HUES48 (cell line): ENCODE data around the gene AGPAT2.
"Not testable (repeated sequence)": the region's sequence is repeated elsewhere in the genome, so short reads cannot be mapped to it uniquely, and the experiment has no call there.

Source experiments
- H3K27ac ChIP-seq: one replicate; pipeline ENCODE4 v1.7.0; 2013; ENCODE audit warnings: low read depth, low read length, inconsistent platforms
- H3K27me3 ChIP-seq: 2 replicates; pipeline ENCODE4 v1.6.1; 2013; ENCODE audit warnings: mild to moderate bottlenecking, low read length; ENCODE audit not compliant: control insufficient read depth, insufficient read depth
- H3K36me3 ChIP-seq: 2 replicates; pipeline ENCODE4 v1.6.1; 2013; ENCODE audit warnings: low read length; ENCODE audit not compliant: control insufficient read depth, insufficient read depth
- H3K4me1 ChIP-seq: 2 replicates; pipeline ENCODE4 v1.6.1; 2013; ENCODE audit warnings: mild to moderate bottlenecking, low read length; ENCODE audit not compliant: control insufficient read depth, insufficient read depth
- H3K4me3 ChIP-seq: 2 replicates; pipeline ENCODE4 v1.5.1; 2013; ENCODE audit warnings: mild to moderate bottlenecking, low read depth, low read length
- H3K9ac ChIP-seq: 2 replicates; pipeline ENCODE4 v1.6.1; 2013; ENCODE audit warnings: mild to moderate bottlenecking, low read depth, low read length, moderate library complexity
- H3K9me3 ChIP-seq: 2 replicates; pipeline ENCODE4 v1.6.1; 2013; ENCODE audit warnings: low read length; ENCODE audit not compliant: control insufficient read depth, insufficient read depth

AGPAT2 gene

DNA sequence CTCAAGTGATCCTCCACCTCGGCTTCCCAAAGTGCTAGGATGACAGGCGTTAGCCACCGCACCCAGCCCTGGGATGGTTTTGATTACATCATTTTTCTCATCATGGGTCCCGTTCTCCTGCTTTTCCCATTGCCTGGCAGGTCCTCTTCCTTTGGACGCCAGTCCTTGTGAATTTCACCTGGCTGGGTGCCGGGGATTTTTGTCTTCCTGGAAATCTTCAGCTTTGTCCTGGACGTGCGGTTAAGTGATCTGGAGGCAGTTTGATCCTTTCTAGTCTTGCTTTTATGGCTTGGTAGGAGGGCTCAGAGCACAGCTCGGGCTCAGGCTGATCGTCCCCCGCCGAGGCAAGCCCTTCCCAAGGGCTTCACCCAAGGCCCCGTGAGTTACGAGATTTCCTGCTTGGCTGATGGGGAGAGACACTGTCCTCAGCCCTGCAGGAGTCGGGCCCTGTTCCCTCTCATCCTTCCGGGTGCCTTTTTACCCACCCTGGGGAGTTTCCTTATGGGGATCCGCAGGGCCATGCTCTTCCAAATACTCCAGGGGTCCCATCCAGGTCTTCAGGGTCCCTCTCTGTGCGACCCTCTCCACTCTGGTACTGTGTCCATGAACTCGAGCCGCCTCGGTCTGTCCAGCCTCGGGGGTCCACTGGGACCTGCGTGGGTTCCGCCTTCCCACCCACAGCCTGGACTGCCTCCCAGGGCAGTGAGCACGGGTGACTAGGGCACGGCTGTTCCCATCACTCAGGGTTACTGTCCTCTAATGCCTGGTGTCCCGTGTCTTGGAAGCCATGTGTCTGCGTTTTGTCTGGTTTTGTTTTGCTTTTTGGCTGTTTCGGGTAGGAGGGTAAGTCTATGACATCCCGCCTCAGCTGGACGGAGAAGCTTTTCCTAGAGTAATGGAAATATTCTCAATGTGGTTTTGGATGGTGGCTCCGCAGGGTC lies 46.8 kb downstream of the AGPAT2 start:
- Histone ChIP-seq H3K4me3 (no peak overlapping the region), H3K27ac (no peak overlapping the region), H3K9ac (no peak overlapping the region), H3K27me3 (no peaks in the 10 kb centered on the region), H3K36me3 (no peaks in the 10 kb centered on the region), H3K4me1 (no peaks in the 10 kb centered on the region), H3K9me3 (no peaks in the 10 kb centered on the region)

DNA sequence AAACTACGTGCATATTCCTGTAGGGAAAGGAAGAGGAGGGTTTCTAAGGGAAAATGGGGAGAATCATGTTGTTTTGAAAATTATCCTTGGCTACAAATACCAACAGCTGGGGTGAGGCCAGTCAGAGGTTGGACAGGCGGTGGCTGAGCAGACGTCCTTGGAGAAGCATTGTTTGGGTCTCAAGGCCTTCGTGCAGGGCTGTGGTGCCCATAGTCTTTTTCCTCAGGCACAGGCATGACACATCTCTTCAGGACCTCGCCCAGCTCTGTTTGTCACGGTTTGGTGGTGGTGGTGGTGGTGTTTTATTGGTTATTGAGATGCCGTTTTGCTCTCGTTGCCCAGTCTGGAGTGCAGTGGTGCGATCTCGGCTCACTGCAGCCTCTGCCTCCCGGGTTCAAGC lies 52.4 kb downstream of the AGPAT2 start:
- Histone ChIP-seq H3K9me3 (no peaks in the 10 kb centered on the region), H3K27me3 (no peaks in the 10 kb centered on the region), H3K36me3 (no peaks in the 10 kb centered on the region), H3K27ac (no peak overlapping the region), H3K4me1 (no peaks in the 10 kb centered on the region), H3K4me3 (no peak overlapping the region), H3K9ac (no peak overlapping the region)

DNA sequence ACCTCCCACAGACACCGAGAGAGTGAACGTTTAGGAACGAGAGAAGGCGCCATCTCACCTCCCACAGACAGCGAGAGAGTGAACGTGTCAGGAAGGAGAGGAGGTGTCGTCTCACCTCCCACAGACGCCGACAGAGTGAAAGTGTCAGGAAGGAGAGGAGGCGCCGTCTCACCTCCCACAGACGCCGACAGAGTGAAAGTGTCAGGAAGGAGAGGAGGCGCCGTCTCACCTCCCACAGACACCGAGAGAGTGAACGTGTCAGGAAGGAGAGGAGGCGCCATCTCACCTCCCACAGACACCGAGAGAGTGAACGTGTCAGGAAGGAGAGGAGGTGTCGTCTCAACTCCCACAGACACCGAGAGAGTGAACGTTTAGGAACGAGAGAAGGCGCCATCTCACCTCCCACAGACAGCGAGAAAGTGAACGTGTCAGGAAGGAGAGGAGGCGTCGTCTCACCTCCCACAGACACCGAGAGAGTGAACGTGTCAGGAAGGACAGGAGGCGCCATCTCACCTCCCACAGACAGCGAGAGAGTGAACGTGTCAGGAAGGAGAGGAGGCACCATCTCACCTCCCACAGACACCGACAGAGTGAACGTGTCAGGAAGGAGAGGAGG lies 54.7 kb downstream of the AGPAT2 start:
- not testable (repeated sequence) for H3K9me3 ChIP-seq, H3K4me3 ChIP-seq, H3K9ac ChIP-seq, H3K4me1 ChIP-seq, H3K27ac ChIP-seq, H3K36me3 ChIP-seq, H3K27me3 ChIP-seq

- H3K9ac ChIP-seq, H3K4me1 ChIP-seq, H3K9me3 ChIP-seq, H3K36me3 ChIP-seq, H3K27ac ChIP-seq, H3K4me3 ChIP-seq, H3K27me3 ChIP-seq: not testable (repeated sequence)
Measured at GRCh38 chr9:136632072-136632471, 55.2 kb downstream of the AGPAT2 start.

DNA sequence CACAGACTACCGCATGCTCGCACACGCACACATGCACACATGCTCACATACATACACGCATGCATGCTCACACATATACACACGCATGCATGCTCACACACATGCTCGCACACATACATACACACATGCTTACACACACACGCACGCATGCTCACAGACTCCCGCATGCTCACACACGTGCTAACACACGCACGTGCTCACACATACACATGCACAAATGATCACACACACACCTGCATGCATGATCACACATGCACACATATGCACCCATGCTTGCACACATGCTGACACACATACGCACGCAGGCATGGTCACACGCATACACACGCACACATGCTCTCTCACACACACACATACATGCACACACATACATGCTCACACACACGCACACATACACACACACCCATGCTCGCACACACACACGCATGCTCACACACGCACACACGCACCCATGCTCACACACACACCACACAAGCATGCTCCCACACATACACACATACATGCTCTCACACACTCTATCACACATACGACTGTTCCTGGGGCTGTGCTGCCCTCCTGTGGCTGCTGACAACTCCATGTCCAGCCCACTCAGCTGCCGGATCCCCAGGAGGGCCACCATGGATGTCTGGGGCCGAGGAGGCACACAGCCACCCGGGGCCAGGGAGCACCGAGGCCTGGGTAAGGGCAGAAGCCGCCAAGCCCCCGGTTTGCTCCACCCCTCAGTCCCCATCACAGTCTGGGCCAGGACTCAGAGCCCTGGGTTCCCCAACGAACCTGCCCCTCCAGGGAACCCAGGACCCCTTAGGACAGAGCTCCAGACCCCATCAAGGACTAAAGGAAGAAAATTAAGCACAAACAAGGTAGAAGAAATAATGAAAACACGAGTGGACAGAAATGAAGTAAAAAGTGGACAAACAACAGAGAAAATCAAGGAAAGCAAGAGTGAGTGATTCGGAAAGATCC lies 55.9 kb downstream of the AGPAT2 start:
- H3K27ac ChIP-seq = no peak overlapping the region
- H3K4me3 ChIP-seq = no peak overlapping the region
- H3K9ac ChIP-seq = no peak overlapping the region
- H3K36me3 ChIP-seq = no peaks in the 10 kb centered on the region
- H3K27me3 ChIP-seq = no peaks in the 10 kb centered on the region
- H3K4me1 ChIP-seq = no peaks in the 10 kb centered on the region
- H3K9me3 ChIP-seq = no peaks in the 10 kb centered on the region

- Histone ChIP-seq H3K4me1 (no peaks in the 10 kb centered on the region), H3K9ac (no peak overlapping the region), H3K4me3 (no peak overlapping the region), H3K27me3 (no peaks in the 10 kb centered on the region), H3K27ac (no peak overlapping the region), H3K9me3 (no peaks in the 10 kb centered on the region), H3K36me3 (no peaks in the 10 kb centered on the region)
Measured at GRCh38 chr9:136630662-136630992, 56.6 kb downstream of the AGPAT2 start.

DNA sequence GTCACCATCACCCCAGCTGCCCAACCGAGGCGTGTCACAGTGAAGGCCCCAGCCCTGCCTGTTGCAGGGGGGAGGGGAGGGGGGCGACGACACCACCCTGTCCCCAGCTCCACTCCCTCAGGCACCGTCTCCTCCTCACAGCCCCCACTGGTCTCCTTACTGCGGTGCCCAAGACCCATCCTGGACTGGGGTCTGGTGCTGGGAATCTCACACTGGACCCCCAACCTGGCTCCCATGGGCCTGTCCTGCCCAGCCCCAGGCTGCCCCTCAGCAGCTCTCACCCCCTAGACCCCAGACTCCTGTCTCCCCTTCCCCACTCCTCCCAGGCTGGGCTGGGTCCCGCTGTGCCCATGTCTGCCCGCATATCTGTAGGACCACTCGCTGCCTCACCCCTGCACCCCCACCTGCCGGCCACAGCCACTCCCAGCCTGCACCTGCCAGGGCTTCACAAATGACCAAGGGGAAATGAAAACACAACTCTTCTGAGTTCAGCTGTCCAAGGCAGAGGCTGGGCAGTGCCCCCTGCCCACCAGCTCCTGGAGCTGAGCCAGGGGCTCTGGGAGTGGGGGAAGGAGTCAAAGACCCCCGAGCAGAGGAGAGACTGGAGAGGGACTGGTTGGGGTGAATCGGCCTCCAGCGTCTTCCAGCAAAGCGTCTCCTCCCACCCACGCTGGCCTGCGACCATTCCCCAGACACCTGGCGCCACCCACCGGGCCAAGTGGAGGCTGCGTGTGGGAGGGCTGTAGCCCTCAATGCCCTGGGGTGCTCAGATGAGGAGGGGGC lies 57.2 kb downstream of the AGPAT2 start:
- Histone ChIP-seq H3K27me3 (no peaks in the 10 kb centered on the region), H3K4me1 (no peaks in the 10 kb centered on the region), H3K9me3 (no peaks in the 10 kb centered on the region), H3K27ac (no peak overlapping the region), H3K9ac (no peak overlapping the region), H3K4me3 (no peak overlapping the region), H3K36me3 (no peaks in the 10 kb centered on the region)

DNA sequence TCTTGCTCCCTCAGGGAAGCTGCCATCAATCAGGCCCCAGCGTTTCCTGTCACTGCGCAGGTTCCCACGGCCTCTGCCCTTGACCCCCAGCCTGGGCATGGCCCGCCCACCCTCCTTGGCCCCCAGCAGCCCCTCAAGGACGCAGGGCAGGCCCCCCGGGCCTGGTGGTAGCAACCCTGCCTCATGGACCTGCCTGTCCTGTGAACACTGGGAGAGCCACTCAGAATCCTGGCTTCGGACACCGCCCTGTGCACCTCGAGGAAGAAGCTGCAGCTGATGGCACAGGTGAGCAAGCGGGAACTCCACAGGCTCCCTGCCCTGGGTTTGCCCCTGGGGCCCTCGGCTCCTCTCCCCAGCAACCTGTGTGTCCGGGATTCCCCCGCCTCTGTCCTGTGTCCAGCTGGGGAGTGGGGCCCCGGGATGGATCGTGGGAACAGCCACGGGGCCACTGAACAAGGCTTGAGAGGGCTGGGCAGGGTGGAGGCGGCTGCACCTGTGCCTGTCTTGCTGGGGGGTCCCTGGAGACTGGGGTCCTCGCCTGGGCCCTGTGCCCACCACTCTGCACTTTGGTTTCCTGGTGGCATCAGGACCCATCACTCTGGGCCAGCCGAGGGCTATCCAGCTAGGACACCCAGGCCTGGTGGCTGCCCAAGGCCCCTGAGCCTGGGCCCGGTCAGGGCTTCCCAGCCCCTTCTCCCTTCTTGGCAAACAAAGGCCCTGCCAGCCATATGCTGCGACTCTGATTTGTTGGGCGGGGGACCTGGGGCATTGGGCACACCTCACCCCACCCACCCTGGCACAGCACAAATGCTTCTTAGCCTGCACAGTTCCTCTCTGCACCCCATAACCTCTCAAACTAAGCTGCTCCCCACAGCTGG lies 58.0 kb downstream of the AGPAT2 start:
- Histone ChIP-seq H3K27ac (no peak overlapping the region), H3K36me3 (no peaks in the 10 kb centered on the region), H3K4me3 (no peak overlapping the region), H3K4me1 (no peaks in the 10 kb centered on the region), H3K27me3 (no peaks in the 10 kb centered on the region), H3K9ac (no peak overlapping the region), H3K9me3 (no peaks in the 10 kb centered on the region)

- H3K9ac ChIP-seq = no peak overlapping the region
- H3K27ac ChIP-seq = no peak overlapping the region
- no peaks in the 10 kb centered on the region for H3K4me1 ChIP-seq
- no peak overlapping the region for H3K4me3 ChIP-seq
- H3K36me3 ChIP-seq = no peaks in the 10 kb centered on the region
- no peaks in the 10 kb centered on the region for H3K9me3 ChIP-seq
- H3K27me3 ChIP-seq = no peaks in the 10 kb centered on the region
Measured at GRCh38 chr9:136628268-136628667, 59.0 kb downstream of the AGPAT2 start.

GRCh38 chr9:136627703-136628102 lies 59.6 kb downstream of the AGPAT2 start:
- Histone ChIP-seq H3K36me3 (no peaks in the 10 kb centered on the region), H3K27me3 (no peaks in the 10 kb centered on the region), H3K27ac (no peak overlapping the region), H3K4me3 (no peak overlapping the region), H3K4me1 (no peaks in the 10 kb centered on the region), H3K9ac (no peak overlapping the region), H3K9me3 (no peaks in the 10 kb centered on the region)
